Measurements from ENCODE around the gene IFRD2.
A peak's percentile ranks its signal among the peaks of the same experiment; 100 is the strongest.
"Not testable (repeated sequence)": the region's sequence is repeated elsewhere in the genome, so short reads cannot be mapped to it uniquely, and the experiment has no call there.

The IFRD2 gene

GRCh38 chr3:50274371-50275104, 17.7 kb downstream of the IFRD2 start:
- peak; percentile 81 for DNase-seq (ENCODE audit: low read depth)
- no peak overlapping the region for H3K4me3 ChIP-seq (ENCODE audit: low read depth, low read length)
- TF ChIP-seq, protein P1, sequence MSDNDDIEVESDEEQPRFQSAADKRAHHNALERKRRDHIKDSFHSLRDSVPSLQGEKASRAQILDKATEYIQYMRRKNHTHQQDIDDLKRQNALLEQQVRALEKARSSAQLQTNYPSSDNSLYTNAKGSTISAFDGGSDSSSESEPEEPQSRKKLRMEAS (IDR thresholded peaks at IDR 0.05; ENCODE audit: low read depth, low read length): no peak
- TF ChIP-seq MYC (IDR thresholded peaks at IDR 0.05; ENCODE audit: low read depth, low read length) (no peak), POLR2A (IDR thresholded peaks at IDR 0.05; ENCODE audit: extremely low read depth, insufficient read length) (no peak)
- TF ChIP-seq, protein P2, sequence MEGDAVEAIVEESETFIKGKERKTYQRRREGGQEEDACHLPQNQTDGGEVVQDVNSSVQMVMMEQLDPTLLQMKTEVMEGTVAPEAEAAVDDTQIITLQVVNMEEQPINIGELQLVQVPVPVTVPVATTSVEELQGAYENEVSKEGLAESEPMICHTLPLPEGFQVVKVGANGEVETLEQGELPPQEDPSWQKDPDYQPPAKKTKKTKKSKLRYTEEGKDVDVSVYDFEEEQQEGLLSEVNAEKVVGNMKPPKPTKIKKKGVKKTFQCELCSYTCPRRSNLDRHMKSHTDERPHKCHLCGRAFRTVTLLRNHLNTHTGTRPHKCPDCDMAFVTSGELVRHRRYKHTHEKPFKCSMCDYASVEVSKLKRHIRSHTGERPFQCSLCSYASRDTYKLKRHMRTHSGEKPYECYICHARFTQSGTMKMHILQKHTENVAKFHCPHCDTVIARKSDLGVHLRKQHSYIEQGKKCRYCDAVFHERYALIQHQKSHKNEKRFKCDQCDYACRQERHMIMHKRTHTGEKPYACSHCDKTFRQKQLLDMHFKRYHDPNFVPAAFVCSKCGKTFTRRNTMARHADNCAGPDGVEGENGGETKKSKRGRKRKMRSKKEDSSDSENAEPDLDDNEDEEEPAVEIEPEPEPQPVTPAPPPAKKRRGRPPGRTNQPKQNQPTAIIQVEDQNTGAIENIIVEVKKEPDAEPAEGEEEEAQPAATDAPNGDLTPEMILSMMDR (IDR thresholded peaks at IDR 0.05; ENCODE audit: low read depth, low read length): peak; percentile 79

DNA sequence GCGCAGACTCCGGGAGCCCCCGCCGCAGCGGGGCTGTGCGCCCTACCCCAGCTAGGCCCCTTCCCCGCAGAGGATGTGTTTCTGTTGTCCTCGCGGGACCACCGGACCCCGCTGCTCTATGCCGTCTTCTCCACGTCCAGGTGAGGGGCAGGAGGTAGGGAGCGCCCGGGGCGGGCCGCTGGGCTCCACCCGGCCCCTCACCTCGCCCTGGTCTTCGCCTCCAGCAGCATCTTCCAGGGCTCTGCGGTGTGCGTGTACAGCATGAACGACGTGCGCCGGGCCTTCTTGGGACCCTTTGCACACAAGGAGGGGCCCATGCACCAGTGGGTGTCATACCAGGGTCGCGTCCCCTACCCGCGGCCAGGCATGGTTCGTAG, 18.6 kb downstream of the IFRD2 start:
- no peak overlapping the region for H3K4me3 ChIP-seq (ENCODE audit: low read depth, low read length)
- no peak for DNase-seq (ENCODE audit: low read depth)
- no peak for TF ChIP-seq POLR2A (IDR thresholded peaks at IDR 0.05; ENCODE audit: extremely low read depth, insufficient read length)
- TF ChIP-seq, protein P2 (IDR thresholded peaks at IDR 0.05; ENCODE audit: low read depth, low read length): no peak
- no peak for TF ChIP-seq MYC (IDR thresholded peaks at IDR 0.05; ENCODE audit: low read depth, low read length)
- TF ChIP-seq, protein P1 (IDR thresholded peaks at IDR 0.05; ENCODE audit: low read depth, low read length): no peak

DNA sequence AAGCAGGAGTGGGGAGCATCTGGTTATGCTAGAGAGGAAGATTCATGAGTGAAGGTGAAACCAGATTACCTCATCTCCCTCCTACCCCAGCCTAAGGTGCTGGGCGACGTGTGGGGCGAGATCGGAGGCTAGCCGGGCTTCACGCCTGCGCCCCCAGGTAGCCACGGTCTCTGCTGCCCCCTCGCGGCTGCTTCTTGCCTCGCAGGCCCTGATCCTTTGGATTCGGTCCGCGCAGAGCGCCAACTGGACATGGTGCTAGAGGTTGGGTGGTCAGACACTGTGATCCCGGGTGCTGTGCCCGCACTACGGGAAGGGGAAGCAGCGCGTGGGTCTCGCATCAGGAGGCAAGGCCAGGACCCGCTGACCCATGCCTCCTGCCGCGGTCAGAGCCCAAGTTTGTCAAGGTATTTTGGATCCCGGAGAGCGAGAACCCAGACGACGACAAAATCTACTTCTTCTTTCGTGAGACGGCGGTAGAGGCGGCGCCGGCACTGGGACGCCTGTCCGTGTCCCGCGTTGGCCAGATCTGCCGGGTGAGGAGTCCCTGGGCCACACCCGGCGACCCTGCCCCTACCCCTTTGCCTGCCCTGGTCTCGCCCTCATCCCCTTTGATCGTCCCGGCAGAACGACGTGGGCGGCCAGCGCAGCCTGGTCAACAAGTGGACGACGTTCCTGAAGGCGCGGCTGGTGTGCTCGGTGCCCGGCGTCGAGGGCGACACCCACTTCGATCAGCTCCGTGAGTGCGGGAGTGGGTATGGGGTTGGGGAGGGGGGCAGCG, 19.1 kb downstream of the IFRD2 start:
- no peak for TF ChIP-seq POLR2A (IDR thresholded peaks at IDR 0.05; ENCODE audit: extremely low read depth, insufficient read length)
- TF ChIP-seq MYC (IDR thresholded peaks at IDR 0.05; ENCODE audit: low read depth, low read length): no peak
- TF ChIP-seq, protein P2 (IDR thresholded peaks at IDR 0.05; ENCODE audit: low read depth, low read length): peak; percentile 74
- TF ChIP-seq, protein P1 (IDR thresholded peaks at IDR 0.05; ENCODE audit: low read depth, low read length): no peak
- H3K4me3 ChIP-seq (ENCODE audit: low read depth, low read length): no peak overlapping the region
- DNase-seq (ENCODE audit: low read depth): peak; percentile 82

DNA sequence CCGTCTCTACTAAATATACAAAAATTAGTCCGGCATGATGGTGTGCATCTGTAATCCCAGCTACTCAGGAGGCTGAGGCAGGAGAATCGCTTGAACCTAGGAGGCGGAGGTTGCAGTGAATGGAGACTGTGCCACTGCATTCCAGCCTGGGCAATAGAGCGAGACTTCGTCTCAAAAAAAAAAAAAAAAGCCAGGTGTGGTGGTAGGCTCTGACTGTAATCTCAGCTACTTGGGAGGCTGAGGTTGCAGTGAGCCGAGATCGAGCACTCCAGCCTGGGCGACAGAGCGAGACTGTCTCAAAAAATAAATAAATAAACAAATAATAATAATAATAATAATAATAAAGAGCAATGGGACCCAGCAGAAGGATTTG, 19.7 kb downstream of the IFRD2 start:
- DNase-seq (ENCODE audit: low read depth); H3K4me3 ChIP-seq (ENCODE audit: low read depth, low read length): not testable (repeated sequence)

- no peak for DNase-seq (ENCODE audit: low read depth)
- no peak overlapping the region for H3K4me3 ChIP-seq (ENCODE audit: low read depth, low read length)
- TF ChIP-seq, protein P1 (IDR thresholded peaks at IDR 0.05; ENCODE audit: low read depth, low read length): no peak
- TF ChIP-seq, protein P2 (IDR thresholded peaks at IDR 0.05; ENCODE audit: low read depth, low read length): no peak
Measured at GRCh38 chr3:50271314-50271936, 20.8 kb downstream of the IFRD2 start.
